Transverse colon (tissue), 4 donors: Measurements from ENCODE around the gene CHMP1A.
"Not testable (repeated sequence)": the region's sequence is repeated elsewhere in the genome, so short reads cannot be mapped to it uniquely, and the experiment has no call there.

Source experiments
- POLR2AphosphoS5 ChIP-seq, 3 donors: sonication (generic); formaldehyde crosslinking; IDR thresholded peaks; one replicate each; pipeline ENCODE4 v1.6.1; 2016; ENCODE audit warnings: antibody characterized with exemption in 3 of 3
- TF ChIP-seq, protein P1 (sequence below), 5 experiments: fragments of 200-600 bp in 3 of 5; fragments of 450-650 bp in 2 of 5; sonication (generic) in 3 of 5; IDR thresholded peaks; 1 replicate in 2 of 5; 2 replicates in 3 of 5; pipeline ENCODE4 v1.5.1; 2016 to 2017; ENCODE audit warnings: antibody characterized with exemption in 5 of 5, inconsistent platforms in 3 of 5, mild to moderate bottlenecking in 2 of 5, moderate library complexity in 1 of 5

DNA sequence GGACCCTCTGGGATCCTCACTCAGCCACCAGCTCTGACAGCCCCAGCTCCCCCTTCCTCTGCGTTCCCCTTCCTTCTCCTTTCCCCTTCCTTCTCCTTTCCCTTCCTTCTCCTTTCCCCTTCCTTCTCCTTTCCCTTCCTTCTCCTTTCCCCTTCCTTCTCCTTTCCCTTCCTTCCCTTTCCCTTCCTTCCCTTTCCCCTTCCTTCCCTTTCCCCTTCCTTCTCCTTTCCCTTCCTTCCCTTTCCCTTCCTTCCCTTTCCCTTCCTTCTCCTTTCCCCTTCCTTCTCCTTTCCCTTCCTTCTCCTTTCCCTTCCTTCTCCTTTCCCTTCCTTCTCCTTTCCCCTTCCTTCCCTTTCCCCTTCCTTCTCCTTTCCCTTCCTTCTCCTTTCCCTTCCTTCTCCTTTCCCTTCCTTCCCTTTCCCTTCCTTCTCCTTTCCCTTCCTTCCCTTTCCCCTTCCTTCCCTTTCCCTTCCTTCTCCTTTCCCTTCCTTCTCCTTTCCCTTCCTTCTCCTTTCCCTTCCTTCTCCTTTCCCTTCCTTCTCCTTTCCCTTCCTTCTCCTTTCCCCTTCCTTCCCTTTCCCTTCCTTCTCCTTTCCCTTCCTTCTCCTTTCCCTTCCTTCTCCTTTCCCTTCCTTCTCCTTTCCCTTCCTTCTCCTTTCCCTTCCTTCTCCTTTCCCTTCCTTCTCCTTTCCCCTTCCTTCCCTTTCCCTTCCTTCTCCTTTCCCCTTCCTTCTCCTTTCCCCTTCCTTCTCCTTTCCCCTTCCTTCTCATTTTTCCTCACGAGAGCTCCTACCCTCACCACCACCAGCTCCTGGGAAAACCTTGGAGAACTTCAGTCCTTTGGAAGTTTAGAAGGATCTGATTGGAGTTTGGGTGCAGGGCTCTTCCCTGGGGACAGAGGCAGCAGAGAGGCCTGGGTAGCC lies 22.8 kb downstream of the CHMP1A start:
- TF ChIP-seq, protein P1, sequence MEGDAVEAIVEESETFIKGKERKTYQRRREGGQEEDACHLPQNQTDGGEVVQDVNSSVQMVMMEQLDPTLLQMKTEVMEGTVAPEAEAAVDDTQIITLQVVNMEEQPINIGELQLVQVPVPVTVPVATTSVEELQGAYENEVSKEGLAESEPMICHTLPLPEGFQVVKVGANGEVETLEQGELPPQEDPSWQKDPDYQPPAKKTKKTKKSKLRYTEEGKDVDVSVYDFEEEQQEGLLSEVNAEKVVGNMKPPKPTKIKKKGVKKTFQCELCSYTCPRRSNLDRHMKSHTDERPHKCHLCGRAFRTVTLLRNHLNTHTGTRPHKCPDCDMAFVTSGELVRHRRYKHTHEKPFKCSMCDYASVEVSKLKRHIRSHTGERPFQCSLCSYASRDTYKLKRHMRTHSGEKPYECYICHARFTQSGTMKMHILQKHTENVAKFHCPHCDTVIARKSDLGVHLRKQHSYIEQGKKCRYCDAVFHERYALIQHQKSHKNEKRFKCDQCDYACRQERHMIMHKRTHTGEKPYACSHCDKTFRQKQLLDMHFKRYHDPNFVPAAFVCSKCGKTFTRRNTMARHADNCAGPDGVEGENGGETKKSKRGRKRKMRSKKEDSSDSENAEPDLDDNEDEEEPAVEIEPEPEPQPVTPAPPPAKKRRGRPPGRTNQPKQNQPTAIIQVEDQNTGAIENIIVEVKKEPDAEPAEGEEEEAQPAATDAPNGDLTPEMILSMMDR (IDR thresholded peaks at IDR 0.05) = not testable (repeated sequence)
- not testable (repeated sequence) for TF ChIP-seq POLR2AphosphoS5 (IDR thresholded peaks at IDR 0.05)
